Renal cortical epithelial cell (primary cell): Measurements from ENCODE around the gene GPR68. TPM values are rescaled to one million over a fixed set of nuclear protein-coding genes. Genes with fewer than 3 reads are reported as not detected.
"Not testable (repeated sequence)": the region's sequence is repeated elsewhere in the genome, so short reads cannot be mapped to it uniquely, and the experiment has no call there.

Experiments used
- DNase-seq: peaks from one replicate; pipeline ENCODE4 v3.0.0-alpha.2; 2011; ENCODE audit warnings: low read depth
- total RNA-seq: library from RNA; depleted of rRNA; stranded (reverse); fragments of >200 nt; gene quantifications from 2 replicates; pipeline ENCODE4 v1.2.3, GENCODE V29; 2014

Gene GPR68
- total RNA-seq, 1 donor from 2014 or later: 3.6 TPM

GRCh38 chr14:91272341-91273272 lies 28.1 kb upstream of the GPR68 start:
- DNase-seq: no peak

- no peak for DNase-seq
Measured at GRCh38 chr14:91271639-91272038, 27.1 kb upstream of the GPR68 start.

- DNase-seq: no peak
Measured at GRCh38 chr14:91270619-91271018, 26.1 kb upstream of the GPR68 start.

GRCh38 chr14:91270188-91270587 lies 25.7 kb upstream of the GPR68 start:
- no peak for DNase-seq

- no peak for DNase-seq
Measured at GRCh38 chr14:91269076-91269991, 24.8 kb upstream of the GPR68 start.

GRCh38 chr14:91267965-91268437 lies 23.5 kb upstream of the GPR68 start:
- DNase-seq: no peak

GRCh38 chr14:91266276-91266675 lies 21.8 kb upstream of the GPR68 start:
- not testable (repeated sequence) for DNase-seq

- DNase-seq: no peak
Measured at GRCh38 chr14:91265404-91265803, 20.9 kb upstream of the GPR68 start.

GRCh38 chr14:91264151-91265150 lies 19.9 kb upstream of the GPR68 start:
- DNase-seq: no peak

- DNase-seq: no peak
Measured at GRCh38 chr14:91263329-91263728, 18.8 kb upstream of the GPR68 start.

- no peak for DNase-seq
Measured at GRCh38 chr14:91261986-91262549, 17.6 kb upstream of the GPR68 start.

GRCh38 chr14:91261115-91261514 lies 16.6 kb upstream of the GPR68 start:
- no peak for DNase-seq

- DNase-seq: no peak
Measured at GRCh38 chr14:91258876-91259275, 14.4 kb upstream of the GPR68 start.

- DNase-seq: peak; percentile 63
Measured at GRCh38 chr14:91258011-91258618, 13.6 kb upstream of the GPR68 start.

GRCh38 chr14:91257328-91258010 lies 13.0 kb upstream of the GPR68 start:
- no peak for DNase-seq

- no peak for DNase-seq
Measured at GRCh38 chr14:91256661-91257060, 12.2 kb upstream of the GPR68 start.

- no peak for DNase-seq
Measured at GRCh38 chr14:91255026-91255695, 10.7 kb upstream of the GPR68 start.

- DNase-seq: no peak
Measured at GRCh38 chr14:91254461-91254860, 10.0 kb upstream of the GPR68 start.

- no peak for DNase-seq
Measured at GRCh38 chr14:91253795-91254323, 9.4 kb upstream of the GPR68 start.
